ENCODE results near the gene SMIM13. TPM values are rescaled to one million over a fixed set of nuclear protein-coding genes. Genes with fewer than 3 reads are reported as not detected.

Gene SMIM13
- total and polyA plus RNA-seq, 10 donors: 1.5 to 8.3 (median 5.9) TPM

GRCh38 chr6:11155589-11155988 lies 62.0 kb downstream of the SMIM13 start:
- Histone ChIP-seq H3K27ac (no peak overlapping the region), H3K4me1 (no peaks in the 10 kb centered on the region), H3K27me3 (replicated peaks in 1 of 7) (no peaks in the 10 kb centered on the region), H3K9me3 (peaks cover 0 to 6% (median 0%) of the 10 kb centered on the region in 8 donors), H3K36me3 (no peaks in the 10 kb centered on the region), H3K4me3 (no peak overlapping the region)
- TF ChIP-seq, protein P1, sequence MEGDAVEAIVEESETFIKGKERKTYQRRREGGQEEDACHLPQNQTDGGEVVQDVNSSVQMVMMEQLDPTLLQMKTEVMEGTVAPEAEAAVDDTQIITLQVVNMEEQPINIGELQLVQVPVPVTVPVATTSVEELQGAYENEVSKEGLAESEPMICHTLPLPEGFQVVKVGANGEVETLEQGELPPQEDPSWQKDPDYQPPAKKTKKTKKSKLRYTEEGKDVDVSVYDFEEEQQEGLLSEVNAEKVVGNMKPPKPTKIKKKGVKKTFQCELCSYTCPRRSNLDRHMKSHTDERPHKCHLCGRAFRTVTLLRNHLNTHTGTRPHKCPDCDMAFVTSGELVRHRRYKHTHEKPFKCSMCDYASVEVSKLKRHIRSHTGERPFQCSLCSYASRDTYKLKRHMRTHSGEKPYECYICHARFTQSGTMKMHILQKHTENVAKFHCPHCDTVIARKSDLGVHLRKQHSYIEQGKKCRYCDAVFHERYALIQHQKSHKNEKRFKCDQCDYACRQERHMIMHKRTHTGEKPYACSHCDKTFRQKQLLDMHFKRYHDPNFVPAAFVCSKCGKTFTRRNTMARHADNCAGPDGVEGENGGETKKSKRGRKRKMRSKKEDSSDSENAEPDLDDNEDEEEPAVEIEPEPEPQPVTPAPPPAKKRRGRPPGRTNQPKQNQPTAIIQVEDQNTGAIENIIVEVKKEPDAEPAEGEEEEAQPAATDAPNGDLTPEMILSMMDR (IDR thresholded peaks at IDR 0.05 in 8 of 11, conservative IDR thresholded peaks at IDR 0.05 in 3 of 11): no peak
- TF ChIP-seq POLR2A (IDR thresholded peaks at IDR 0.05): no peak
- no peak for TF ChIP-seq POLR2AphosphoS5 (IDR thresholded peaks at IDR 0.05)
- DNase-seq: no peak
- intact Hi-C loops (cut with DNase I; ENCODE audit: low total_unique reads): no loop called here

GRCh38 chr6:11160199-11160598 lies 66.6 kb downstream of the SMIM13 start:
- TF ChIP-seq, protein P1 (IDR thresholded peaks at IDR 0.05 in 8 of 11, conservative IDR thresholded peaks at IDR 0.05 in 3 of 11): no peak
- no peak for TF ChIP-seq POLR2A (IDR thresholded peaks at IDR 0.05)
- TF ChIP-seq POLR2AphosphoS5 (IDR thresholded peaks at IDR 0.05): no peak
- intact Hi-C loops (cut with DNase I; ENCODE audit: low total_unique reads): no loop called here
- Histone ChIP-seq H3K27me3 (replicated peaks in 1 of 7) (no peaks in the 10 kb centered on the region), H3K4me1 (no peaks in the 10 kb centered on the region), H3K9me3 (peaks cover 0 to 6% (median 0%) of the 10 kb centered on the region in 8 donors), H3K27ac (no peak overlapping the region), H3K4me3 (no peak overlapping the region), H3K36me3 (no peaks in the 10 kb centered on the region)
- 57 to 84% (median 64%) methylated on average over 1 of the region's 1 CpG for WGBS, 5 donors
- no peak for DNase-seq

DNA sequence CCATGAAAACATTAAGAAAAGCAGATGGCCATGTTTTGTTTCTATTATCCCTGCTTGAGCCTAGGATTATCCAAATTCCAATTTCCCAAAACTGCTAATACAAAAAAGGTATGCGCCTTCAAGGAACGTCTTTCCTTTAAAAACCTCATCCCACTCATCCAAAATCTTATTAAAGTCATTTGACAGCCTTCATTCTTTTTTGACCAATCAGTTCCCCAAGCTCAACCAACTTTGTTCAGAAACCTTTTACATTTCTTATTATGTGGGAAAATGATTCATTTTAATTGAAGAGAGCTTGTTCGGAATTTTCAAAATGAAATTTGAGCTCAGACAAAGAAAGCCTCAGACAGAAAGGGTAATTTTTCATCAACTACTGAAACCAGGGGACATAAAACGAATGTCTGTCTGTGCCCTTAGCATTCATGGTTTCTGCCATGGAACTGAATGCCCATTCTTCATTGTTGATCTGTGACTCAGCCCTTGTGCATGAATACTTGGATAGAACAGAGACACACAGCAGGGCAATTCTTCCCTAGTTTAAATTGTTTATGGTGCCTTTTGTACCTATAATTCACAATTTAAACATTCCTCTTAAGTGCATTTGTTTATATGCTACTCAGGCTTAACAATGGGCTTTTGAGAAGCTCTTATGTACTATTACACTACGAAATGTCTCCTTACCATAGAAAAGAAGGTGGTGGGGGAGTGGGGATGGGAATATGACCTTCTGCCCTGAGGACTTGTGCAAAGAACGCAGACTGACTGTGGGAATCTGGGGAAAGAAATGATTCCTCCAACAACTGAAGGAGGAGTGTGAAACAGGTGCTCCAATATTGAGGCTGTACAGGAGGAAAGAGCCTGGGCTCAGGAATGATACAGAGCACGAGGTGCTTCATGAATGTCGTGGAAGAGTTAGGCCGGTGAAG lies 67.7 kb downstream of the SMIM13 start:
- Histone ChIP-seq H3K27me3 (replicated peaks in 1 of 7) (no peaks in the 10 kb centered on the region), H3K4me1 (no peaks in the 10 kb centered on the region), H3K9me3 (peaks cover 0 to 6% (median 0%) of the 10 kb centered on the region in 8 donors), H3K36me3 (no peaks in the 10 kb centered on the region), H3K27ac (no peak overlapping the region), H3K4me3 (no peak overlapping the region)
- WGBS, 5 donors: 88 to 97% (median 93%) methylated on average over 9 of the region's 9 CpGs
- DNase-seq: no peak
- TF ChIP-seq, protein P1 (IDR thresholded peaks at IDR 0.05 in 8 of 11, conservative IDR thresholded peaks at IDR 0.05 in 3 of 11): no peak
- no peak for TF ChIP-seq POLR2AphosphoS5 (IDR thresholded peaks at IDR 0.05)
- no peak for TF ChIP-seq POLR2A (IDR thresholded peaks at IDR 0.05)
- intact Hi-C loops (cut with DNase I; ENCODE audit: low total_unique reads): no loop called here

DNA sequence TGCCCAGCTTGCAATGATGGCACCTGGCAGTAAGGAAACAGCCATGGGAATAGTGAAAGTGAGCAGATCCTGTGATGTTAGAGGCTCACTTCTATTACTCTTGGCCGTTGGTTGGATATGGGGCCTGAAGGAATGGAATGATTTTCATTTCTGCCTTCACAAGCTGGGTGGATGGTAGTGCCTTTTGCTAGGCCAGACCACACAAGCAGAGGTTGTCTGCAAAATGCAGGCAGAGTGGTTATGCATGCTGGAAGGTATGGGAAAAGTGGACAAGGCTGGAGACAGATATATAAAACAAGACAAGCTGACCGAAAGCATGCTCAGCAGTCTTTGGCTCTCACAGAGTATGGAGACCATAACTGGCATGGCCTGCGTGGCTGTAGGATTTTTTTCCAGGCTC lies 68.6 kb downstream of the SMIM13 start:
- no peak for DNase-seq
- Histone ChIP-seq H3K4me1 (no peaks in the 10 kb centered on the region), H3K27me3 (replicated peaks in 1 of 7) (no peaks in the 10 kb centered on the region), H3K4me3 (no peak overlapping the region), H3K36me3 (no peaks in the 10 kb centered on the region), H3K27ac (no peak overlapping the region), H3K9me3 (peaks cover 0 to 5% (median 0%) of the 10 kb centered on the region in 8 donors)
- intact Hi-C loops (cut with DNase I; ENCODE audit: low total_unique reads): no loop called here
- TF ChIP-seq POLR2A (IDR thresholded peaks at IDR 0.05): no peak
- TF ChIP-seq, protein P1 (IDR thresholded peaks at IDR 0.05 in 8 of 11, conservative IDR thresholded peaks at IDR 0.05 in 3 of 11): no peak
- TF ChIP-seq POLR2AphosphoS5 (IDR thresholded peaks at IDR 0.05): no peak
- WGBS, 5 donors: 82 to 100% (median 97%) methylated on average over 3 of the region's 3 CpGs
